Left ventricle myocardium inferior (tissue), 1 donor: ENCODE results near the gene ADGRF1. TPM values are rescaled to one million over a fixed set of nuclear protein-coding genes. Genes with fewer than 3 reads are reported as not detected.

ENCODE experiments used
- DNase-seq: peaks from one replicate; pipeline ENCODE4 v3.0.0-alpha.2; 2020
- H3K27ac ChIP-seq: fragments of 200-600 bp; replicated peaks from 2 replicates; pipeline ENCODE4 v1.8.0; 2021
- H3K27me3 ChIP-seq: fragments of 200-600 bp; 2 replicates; pipeline ENCODE4 v1.8.0; 2021; ENCODE audit warnings: low read depth
- H3K36me3 ChIP-seq: fragments of 200-600 bp; 2 replicates; pipeline ENCODE4 v1.8.0; 2021
- H3K4me1 ChIP-seq: fragments of 200-600 bp; 2 replicates; pipeline ENCODE4 v1.8.0; 2021
- H3K4me3 ChIP-seq: fragments of 200-600 bp; 2 replicates; pipeline ENCODE4 v1.8.0; 2021; ENCODE audit warnings: mild to moderate bottlenecking, moderate library complexity
- H3K9me3 ChIP-seq: fragments of 200-600 bp; replicated peaks from 2 replicates; pipeline ENCODE4 v1.8.0; 2021
- CTCF ChIP-seq: fragments of 200-600 bp; IDR thresholded peaks from 2 replicates; pipeline ENCODE4 v1.8.0; 2021; ENCODE audit warnings: antibody characterized with exemption, mild to moderate bottlenecking, borderline replicate concordance
- intact Hi-C: fragments of 100-400 bp; cut with micrococcal nuclease; formaldehyde crosslinking; loops from one replicate; pipeline ENCODE4 v1.11.0; 2022
- total RNA-seq: library from RNA; stranded (reverse); fragmentation: NEBNext Ultra II Directional; extraction: Animal tissue kit (Norgen Biotek cat#: 25700); gene quantifications from one replicate; pipeline ENCODE4 v1.2.1, GENCODE V29; 2021
- donor health status: DM: no; HTN: yes; CAD: no; lungs with severe emphysema.

ADGRF1 gene
- total RNA-seq, 1 donor from 2014 or later: not detected

- Histone ChIP-seq H3K36me3 (no peaks in the 10 kb centered on the region), H3K9me3 (no peaks in the 10 kb centered on the region), H3K27me3 (peaks cover 5% of the 10 kb centered on the region), H3K4me3 (no peak overlapping the region), H3K4me1 (peaks cover 21% of the 10 kb centered on the region), H3K27ac (peak overlapping the region; percentile 51)
- TF ChIP-seq CTCF: peak; percentile 85
- intact Hi-C loops: loop anchor here (5.0 kb wide), 1 partner anchor 55 kb away; no protein-coding TSS in a partner anchor
- no peak for DNase-seq
Observed at GRCh38 chr6:47047479-47048407, 5.6 kb upstream of the ADGRF1 start.

GRCh38 chr6:47047097-47047478 lies 5.0 kb upstream of the ADGRF1 start:
- no peak for TF ChIP-seq CTCF
- H3K27ac ChIP-seq: peak overlapping the region; percentile 51
- intact Hi-C loops: loop anchor here (5.0 kb wide), 1 partner anchor 55 kb away; no protein-coding TSS in a partner anchor
- H3K9me3 ChIP-seq: no peaks in the 10 kb centered on the region
- no peaks in the 10 kb centered on the region for H3K36me3 ChIP-seq
- peaks cover 26% of the 10 kb centered on the region for H3K4me1 ChIP-seq
- H3K4me3 ChIP-seq: no peak overlapping the region
- peaks cover 5% of the 10 kb centered on the region for H3K27me3 ChIP-seq
- no peak for DNase-seq

GRCh38 chr6:47044397-47044796 lies 2.3 kb upstream of the ADGRF1 start:
- Histone ChIP-seq H3K9me3 (no peaks in the 10 kb centered on the region), H3K4me3 (no peak overlapping the region), H3K27me3 (peaks cover 5% of the 10 kb centered on the region), H3K27ac (no peak overlapping the region), H3K36me3 (no peaks in the 10 kb centered on the region), H3K4me1 (peaks cover 29% of the 10 kb centered on the region)
- no peak for TF ChIP-seq CTCF
- intact Hi-C loops: loop anchor here (2.0 kb wide), 1 partner anchor 194 kb away; no protein-coding TSS in a partner anchor
- no peak for DNase-seq

- Histone ChIP-seq H3K27ac (no peak overlapping the region), H3K4me3 (no peak overlapping the region), H3K9me3 (no peaks in the 10 kb centered on the region), H3K36me3 (no peaks in the 10 kb centered on the region), H3K27me3 (peaks cover 5% of the 10 kb centered on the region), H3K4me1 (peaks cover 29% of the 10 kb centered on the region)
- no peak for DNase-seq
- intact Hi-C loops: no loop called here
- no peak for TF ChIP-seq CTCF
Observed at GRCh38 chr6:47043286-47043685, 1.2 kb upstream of the ADGRF1 start.

GRCh38 chr6:47041741-47042140 lies 391 bp downstream of the ADGRF1 start:
- no peak overlapping the region for H3K27ac ChIP-seq
- DNase-seq: no peak
- H3K9me3 ChIP-seq: no peaks in the 10 kb centered on the region
- intact Hi-C loops: no loop called here
- no peaks in the 10 kb centered on the region for H3K36me3 ChIP-seq
- H3K4me3 ChIP-seq: no peak overlapping the region
- TF ChIP-seq CTCF: no peak
- H3K4me1 ChIP-seq: peaks cover 15% of the 10 kb centered on the region
- H3K27me3 ChIP-seq: peaks cover 13% of the 10 kb centered on the region
